HG02973 (cell line): ENCODE results near the gene EZR.

Experiments used
- ATAC-seq: cut with Tn5 transposase; IDR thresholded peaks from one replicate; pipeline ENCODE4 v1.9.1; 2021; ENCODE audit warnings: moderate library complexity; ENCODE audit not compliant: unreplicated experiment

The EZR gene

DNA sequence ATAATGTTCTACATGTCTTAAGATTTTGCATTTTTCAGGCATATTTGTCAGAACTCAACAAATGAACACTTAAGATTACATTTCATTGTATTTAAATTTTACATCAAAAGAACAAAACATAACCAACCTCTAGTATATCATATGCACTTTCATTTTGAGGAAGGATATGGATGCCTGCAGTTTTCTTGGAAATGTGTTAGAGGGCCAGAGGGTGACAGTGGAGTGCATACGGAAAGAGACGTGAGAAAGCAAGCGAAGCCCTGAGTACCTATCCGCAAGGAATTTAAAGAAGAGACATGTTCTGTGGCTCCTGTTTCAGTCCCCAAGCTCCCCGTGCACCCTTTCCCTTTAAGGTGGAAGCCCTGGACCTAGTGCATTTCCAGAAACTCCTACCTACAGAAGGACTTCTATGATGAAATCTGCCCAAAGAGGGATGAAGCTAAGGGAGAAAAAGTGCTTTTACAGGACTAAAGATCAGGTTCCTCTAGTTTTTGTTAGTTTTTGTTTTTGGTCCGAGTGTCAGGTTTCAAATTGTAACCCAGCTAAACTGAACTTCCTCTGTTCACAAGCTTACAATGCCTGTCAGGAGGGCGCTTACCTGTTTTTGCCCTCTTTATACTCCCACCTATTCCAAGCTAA lies 38.8 kb downstream of the EZR start:
- ATAC-seq, result no peak

GRCh38 chr6:158778005-158778527 lies 41.1 kb downstream of the EZR start:
- no peak for ATAC-seq

GRCh38 chr6:158777510-158777909 lies 41.7 kb downstream of the EZR start:
- ATAC-seq, result no peak

DNA sequence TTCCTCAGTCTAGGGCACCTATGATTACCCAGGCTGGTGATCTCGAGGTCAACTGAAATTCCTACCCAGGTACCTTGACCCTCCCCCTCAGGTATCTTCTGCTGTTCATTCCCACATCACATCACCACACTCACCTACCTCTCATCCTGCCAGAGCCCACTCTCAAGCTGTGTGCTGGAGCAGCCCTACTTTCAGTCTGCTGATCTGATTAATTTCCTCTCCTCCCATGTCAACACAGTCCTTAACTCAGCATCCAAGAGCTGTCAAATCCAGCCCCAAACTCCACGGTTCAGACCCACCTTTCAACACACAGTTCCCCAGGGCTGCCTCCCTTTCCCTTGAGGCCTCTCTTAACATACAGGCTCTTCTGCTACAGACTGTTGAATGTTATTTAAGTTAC lies 42.4 kb downstream of the EZR start:
- ATAC-seq, result no peak

GRCh38 chr6:158775832-158776231 lies 43.3 kb downstream of the EZR start:
- no peak for ATAC-seq

DNA sequence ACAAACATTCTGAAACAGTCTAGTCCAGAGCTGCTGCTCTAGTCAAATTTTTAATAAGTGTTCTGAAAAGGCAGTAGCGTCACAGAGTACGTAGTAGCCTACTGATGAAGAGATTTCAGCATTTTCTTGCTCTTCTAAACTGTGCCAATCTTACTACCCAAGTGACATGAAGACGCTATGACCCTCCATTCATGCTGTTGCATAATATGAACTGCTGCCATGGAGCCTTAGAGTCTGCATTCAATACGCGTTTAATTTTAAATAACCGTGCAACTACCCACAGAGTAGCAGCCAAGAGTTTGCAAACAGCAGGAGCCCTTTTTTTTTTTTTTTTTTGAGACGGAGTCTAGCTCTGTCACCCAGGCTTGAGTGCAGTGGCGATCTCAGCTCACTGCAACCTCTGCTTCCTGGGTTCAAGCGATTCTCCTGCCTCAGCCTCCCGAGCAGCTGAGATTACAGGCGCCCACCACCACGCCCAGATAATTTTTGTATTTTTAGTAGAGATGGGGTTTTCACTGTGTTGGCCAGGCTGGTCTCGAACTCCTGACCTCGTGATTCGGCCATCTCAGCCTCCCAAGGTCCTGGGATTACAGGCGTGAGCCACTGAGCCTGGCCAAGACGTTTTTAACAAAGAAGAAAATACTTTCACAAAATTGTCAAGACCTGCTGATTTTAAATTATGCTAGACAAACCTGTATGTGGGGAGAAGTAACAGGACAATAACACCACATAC lies 44.3 kb downstream of the EZR start:
- ATAC-seq, result no peak

DNA sequence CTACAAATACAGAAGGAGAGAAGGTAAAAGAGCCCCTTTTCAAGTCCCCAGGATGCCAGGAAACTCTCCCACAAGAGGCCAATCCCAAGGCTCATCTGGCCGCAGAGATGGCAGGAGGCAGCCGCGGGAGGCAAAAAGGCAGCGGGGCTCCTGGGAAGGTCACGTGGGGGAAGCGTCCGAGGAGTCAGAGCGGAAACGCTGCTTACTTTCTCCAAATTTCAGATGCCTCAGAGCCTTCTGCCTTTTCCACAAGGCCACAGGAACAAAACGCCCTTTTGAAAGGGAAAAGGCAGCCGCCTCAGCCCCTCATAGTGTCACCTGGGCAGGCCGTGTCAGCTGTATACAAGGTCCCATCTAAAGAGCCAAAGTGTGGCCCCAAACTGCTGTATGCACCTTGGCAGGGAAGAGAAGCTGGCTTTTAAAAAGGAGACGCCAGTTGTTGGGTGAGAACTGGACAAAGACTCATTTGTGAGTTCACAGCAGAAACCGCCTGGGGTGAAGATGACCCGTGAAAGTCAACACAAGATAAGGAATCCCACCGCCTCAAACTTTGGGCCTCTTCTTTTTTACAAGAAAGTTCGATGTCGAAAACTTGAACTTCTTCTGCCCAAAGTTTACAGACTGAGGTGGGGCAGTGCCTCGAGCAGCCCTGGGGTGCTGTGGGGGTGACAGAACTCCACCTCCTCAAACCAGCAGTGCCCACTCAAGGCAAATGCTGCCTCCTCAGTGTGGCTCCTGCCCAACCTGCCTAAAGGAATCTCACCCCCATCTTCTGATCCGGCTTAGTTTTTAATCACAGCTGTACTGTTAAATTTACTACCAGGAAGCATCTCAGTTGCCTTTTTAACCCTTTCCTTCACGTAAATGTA lies 45.4 kb downstream of the EZR start:
- no peak for ATAC-seq

DNA sequence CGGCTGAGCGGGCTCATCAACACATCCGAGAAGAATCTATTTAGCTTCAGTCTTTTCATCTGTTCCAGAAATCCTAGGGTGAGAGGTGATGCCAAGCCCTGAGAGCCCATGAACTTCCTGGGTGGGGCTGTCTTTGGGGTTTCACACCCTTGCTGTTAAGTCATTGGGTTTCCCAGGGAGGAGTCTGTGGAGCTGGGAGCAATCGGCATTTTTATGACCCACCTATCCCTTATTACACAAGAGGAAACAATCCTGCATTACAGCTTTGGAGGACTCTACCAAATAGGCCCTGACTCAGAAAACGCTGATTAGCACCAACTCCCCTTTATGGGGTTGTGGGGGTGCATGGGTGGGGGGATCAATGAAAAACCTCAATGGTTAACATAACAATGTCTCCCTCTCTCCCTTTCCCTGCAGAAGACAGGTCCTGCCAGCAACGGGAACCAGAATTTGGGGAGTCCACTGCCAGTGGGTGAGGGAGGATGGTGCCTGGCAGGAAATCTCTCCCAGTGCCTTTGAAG lies 46.3 kb downstream of the EZR start:
- no peak for ATAC-seq

GRCh38 chr6:158772172-158772571 lies 47.0 kb downstream of the EZR start:
- ATAC-seq, result no peak

DNA sequence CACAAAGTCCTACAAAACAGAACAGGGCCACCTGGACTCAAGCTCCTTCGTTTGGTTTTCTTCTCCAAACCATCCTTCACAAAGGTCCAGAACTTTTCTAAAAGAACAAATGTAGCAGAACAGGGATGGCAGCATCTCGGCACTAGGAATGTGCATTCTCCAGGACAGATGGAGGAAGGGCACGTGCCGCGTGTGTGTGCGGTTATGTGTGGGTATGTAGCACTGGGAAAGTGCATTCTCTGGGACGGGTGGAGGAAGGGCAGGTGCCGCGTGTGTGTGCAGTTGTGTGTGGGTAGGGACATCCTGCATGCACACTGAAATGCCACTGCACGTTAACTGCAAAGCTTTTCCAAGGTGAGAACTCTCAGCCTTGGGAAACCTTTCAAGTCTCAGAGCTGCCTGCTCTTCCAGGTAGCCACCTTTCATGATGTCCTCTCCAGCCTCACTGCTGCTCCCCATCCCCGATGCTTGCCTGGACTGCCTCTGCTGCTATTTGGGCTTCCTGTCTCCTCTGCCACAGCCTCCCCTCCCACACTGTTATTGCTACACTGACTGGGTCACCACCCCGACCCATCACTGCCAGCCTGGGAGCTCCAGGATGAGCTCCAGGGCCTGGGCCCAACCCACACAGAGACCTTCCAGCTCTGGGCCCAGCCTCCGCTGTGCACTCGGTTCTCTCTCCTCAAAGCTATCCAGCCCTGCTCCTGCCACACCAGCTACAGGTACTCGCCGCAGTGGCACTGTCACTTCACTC lies 47.6 kb downstream of the EZR start:
- no peak for ATAC-seq

GRCh38 chr6:158770533-158771330 lies 48.4 kb downstream of the EZR start:
- ATAC-seq, result no peak

DNA sequence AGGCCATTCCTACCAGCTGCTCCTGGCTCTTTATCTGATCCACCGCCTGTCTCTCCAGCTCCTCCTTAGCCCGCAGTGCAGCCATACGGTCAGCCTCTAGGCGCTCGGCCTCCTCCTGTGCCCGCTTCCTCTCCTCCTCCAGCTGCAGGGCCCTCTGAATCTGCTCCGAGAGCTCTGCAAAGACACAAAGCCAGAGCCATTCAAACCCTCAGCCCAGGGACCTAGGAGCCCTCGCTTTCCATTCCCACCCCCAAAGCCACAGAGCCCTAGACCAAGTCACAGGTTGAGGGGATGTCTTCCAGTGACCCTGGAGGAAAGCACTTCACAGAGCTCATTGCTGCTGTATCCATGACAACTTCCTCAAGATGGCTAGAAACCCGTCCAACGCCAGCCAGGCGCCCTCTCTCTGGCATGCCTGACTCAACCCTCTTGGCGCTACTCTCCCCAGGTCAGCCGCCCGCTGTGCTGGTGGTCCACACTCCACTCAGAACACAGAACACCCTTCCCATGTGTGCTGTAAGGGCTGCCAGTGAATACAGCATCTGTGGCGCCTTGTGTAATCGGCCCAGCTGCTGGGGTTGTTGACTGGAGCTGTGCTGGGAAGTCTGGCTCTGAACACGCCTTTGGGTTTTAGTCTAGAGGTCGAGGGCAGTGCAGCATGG lies 49.3 kb downstream of the EZR start:
- no peak for ATAC-seq

GRCh38 chr6:158769234-158769770 lies 49.9 kb downstream of the EZR start:
- no peak for ATAC-seq

- no peak for ATAC-seq
Measured at GRCh38 chr6:158768436-158768835, 50.7 kb downstream of the EZR start.

- no peak for ATAC-seq
Measured at GRCh38 chr6:158767709-158768108, 51.5 kb downstream of the EZR start.

- ATAC-seq, result no peak
Measured at GRCh38 chr6:158766621-158767455, 52.3 kb downstream of the EZR start.

- no peak for ATAC-seq
Measured at GRCh38 chr6:158765499-158766068, 53.6 kb downstream of the EZR start.

DNA sequence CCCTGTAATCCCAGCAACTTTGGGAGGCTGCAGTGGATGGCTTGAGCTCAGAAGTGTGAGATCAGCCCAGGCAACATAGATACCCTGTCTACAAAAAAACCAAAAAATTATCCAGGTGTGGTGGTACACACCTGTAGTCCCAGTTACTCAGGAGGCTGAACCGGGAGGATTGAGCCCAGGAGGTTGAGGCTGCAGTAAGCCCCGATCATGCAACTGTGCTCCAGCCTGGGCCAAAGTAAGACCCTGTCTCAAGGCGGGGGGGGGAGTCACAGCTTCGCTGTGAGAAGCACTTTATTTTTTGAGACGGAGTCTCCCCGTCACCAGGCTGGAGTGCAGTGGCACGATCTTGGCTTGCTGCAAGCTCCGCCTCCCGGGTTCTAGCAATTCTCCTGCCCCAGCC lies 54.2 kb downstream of the EZR start:
- no peak for ATAC-seq
